Measurements from ENCODE around the gene DHX57.
"Not testable (repeated sequence)": the region's sequence is repeated elsewhere in the genome, so short reads cannot be mapped to it uniquely, and the experiment has no call there.

Gene DHX57

GRCh38 chr2:38871432-38871831 lies 4.3 kb downstream of the DHX57 start:
- no peak for DNase-seq (ENCODE audit: extremely low spot score, insufficient read length, low read depth)
- no peak for FAIRE-seq

GRCh38 chr2:38866773-38867443 lies 8.8 kb downstream of the DHX57 start:
- DNase-seq (ENCODE audit: extremely low spot score, insufficient read length, low read depth) (no peak), FAIRE-seq (no peak)

GRCh38 chr2:38863061-38863695 lies 12.6 kb downstream of the DHX57 start:
- FAIRE-seq (peak; percentile 47), DNase-seq (ENCODE audit: extremely low spot score, insufficient read length, low read depth) (no peak)

- FAIRE-seq (no peak), DNase-seq (ENCODE audit: extremely low spot score, insufficient read length, low read depth) (no peak)
Observed at GRCh38 chr2:38862476-38862875, 13.3 kb downstream of the DHX57 start.

- DNase-seq (ENCODE audit: extremely low spot score, insufficient read length, low read depth) (no peak), FAIRE-seq (no peak)
Observed at GRCh38 chr2:38856165-38856564, 19.6 kb downstream of the DHX57 start.

GRCh38 chr2:38850045-38850444 lies 25.7 kb downstream of the DHX57 start:
- DNase-seq (ENCODE audit: extremely low spot score, insufficient read length, low read depth) (no peak), FAIRE-seq (peak; percentile 83)

GRCh38 chr2:38836791-38837190 lies 38.9 kb downstream of the DHX57 start:
- DNase-seq (ENCODE audit: extremely low spot score, insufficient read length, low read depth) (no peak), FAIRE-seq (no peak)

GRCh38 chr2:38835990-38836389 lies 39.7 kb downstream of the DHX57 start:
- DNase-seq (ENCODE audit: extremely low spot score, insufficient read length, low read depth) (no peak), FAIRE-seq (peak; percentile 55)

GRCh38 chr2:38835015-38835601 lies 40.6 kb downstream of the DHX57 start:
- FAIRE-seq: peak; percentile 24

GRCh38 chr2:38830526-38831159 lies 45.1 kb downstream of the DHX57 start:
- FAIRE-seq (no peak), DNase-seq (ENCODE audit: extremely low spot score, insufficient read length, low read depth) (no peak)

More at GRCh38 chr2:38835015-38835601, 40.6 kb downstream of the DHX57 start:
- no peak for DNase-seq (ENCODE audit: extremely low spot score, insufficient read length, low read depth)

GRCh38 chr2:38829971-38830370 lies 45.8 kb downstream of the DHX57 start:
- no peak for FAIRE-seq
- DNase-seq (ENCODE audit: extremely low spot score, insufficient read length, low read depth): no peak

GRCh38 chr2:38828460-38828859 lies 47.3 kb downstream of the DHX57 start:
- no peak for FAIRE-seq

GRCh38 chr2:38827539-38828145 lies 48.1 kb downstream of the DHX57 start:
- FAIRE-seq; DNase-seq (ENCODE audit: extremely low spot score, insufficient read length, low read depth): not testable (repeated sequence)

More at GRCh38 chr2:38828460-38828859, 47.3 kb downstream of the DHX57 start:
- DNase-seq (ENCODE audit: extremely low spot score, insufficient read length, low read depth): no peak

GRCh38 chr2:38825956-38826355 lies 49.8 kb downstream of the DHX57 start:
- DNase-seq (ENCODE audit: extremely low spot score, insufficient read length, low read depth) (no peak), FAIRE-seq (no peak)

- DNase-seq (ENCODE audit: extremely low spot score, insufficient read length, low read depth) (no peak), FAIRE-seq (no peak)
Observed at GRCh38 chr2:38824906-38825305, 50.8 kb downstream of the DHX57 start.

- no peak for DNase-seq (ENCODE audit: extremely low spot score, insufficient read length, low read depth)
- FAIRE-seq: no peak
Observed at GRCh38 chr2:38823386-38823785, 52.3 kb downstream of the DHX57 start.

- no peak for FAIRE-seq
- no peak for DNase-seq (ENCODE audit: extremely low spot score, insufficient read length, low read depth)
Observed at GRCh38 chr2:38818565-38818964, 57.2 kb downstream of the DHX57 start.

GRCh38 chr2:38815936-38816335 lies 59.8 kb downstream of the DHX57 start:
- FAIRE-seq: no peak
- no peak for DNase-seq (ENCODE audit: extremely low spot score, insufficient read length, low read depth)

- FAIRE-seq (no peak), DNase-seq (ENCODE audit: extremely low spot score, insufficient read length, low read depth) (no peak)
Observed at GRCh38 chr2:38810488-38810887, 65.2 kb downstream of the DHX57 start.

GRCh38 chr2:38808677-38809076 lies 67.1 kb downstream of the DHX57 start:
- FAIRE-seq: no peak

GRCh38 chr2:38806733-38807059 lies 69.0 kb downstream of the DHX57 start:
- DNase-seq (ENCODE audit: extremely low spot score, insufficient read length, low read depth) (no peak), FAIRE-seq (no peak)

More at GRCh38 chr2:38808677-38809076, 67.1 kb downstream of the DHX57 start:
- no peak for DNase-seq (ENCODE audit: extremely low spot score, insufficient read length, low read depth)

All from GM18507 (cell line).